SU-DHL-6 (cell line): ENCODE data around the gene ADGRD2.

Experiments
- H2AFZ ChIP-seq: fragments of 200-600 bp; sonication (generic); 2 replicates; pipeline ENCODE4 v1.6.1; 2014; ENCODE audit warnings: low read depth, mild to moderate bottlenecking, moderate library complexity, mixed read lengths, antibody characterized with exemption, low read length; ENCODE audit not compliant: severe bottlenecking
- H3F3A ChIP-seq: fragments of 200-600 bp; shearing (Covaris generic); 2 replicates; pipeline ENCODE4 v1.6.0; 2016; ENCODE audit warnings: antibody characterized with exemption, mild to moderate bottlenecking; ENCODE audit not compliant: insufficient read depth
- H3K27ac ChIP-seq: fragments of 200-600 bp; sonication (generic); 2 replicates; pipeline ENCODE4 v1.5.1; 2016; ENCODE audit warnings: low read depth, mild to moderate bottlenecking, low read length, moderate library complexity, mixed read lengths
- H3K27me3 ChIP-seq: fragments of 200-600 bp; sonication (generic), shearing (Covaris generic); 2 replicates; pipeline ENCODE4 v1.6.0; 2014; ENCODE audit warnings: mild to moderate bottlenecking, low read length
- H3K36me3 ChIP-seq: fragments of 200-600 bp; sonication (generic); 2 replicates; pipeline ENCODE4 v1.6.1; 2014; ENCODE audit warnings: mild to moderate bottlenecking, low read length, mixed read lengths
- H3K4me2 ChIP-seq: fragments of 300-600, 200-600 bp; shearing (Covaris generic), sonication (generic); 2 replicates; pipeline ENCODE4 v1.6.0; 2014; ENCODE audit warnings: low read length, low read depth, mild to moderate bottlenecking; ENCODE audit not compliant: poor library complexity, severe bottlenecking
- H3K4me3 ChIP-seq: fragments of 200-600 bp; sonication (generic); 2 replicates; pipeline ENCODE4 v1.5.1; 2014; ENCODE audit warnings: antibody characterized with exemption, low read length, mild to moderate bottlenecking, mixed read lengths; ENCODE audit not compliant: insufficient read depth, poor library complexity, severe bottlenecking
- H3K79me2 ChIP-seq: fragments of 200-600 bp; sonication (generic); 2 replicates; pipeline ENCODE4 v1.6.1; 2014; ENCODE audit warnings: mild to moderate bottlenecking, low read length, moderate library complexity; ENCODE audit not compliant: insufficient read depth
- H3K9ac ChIP-seq: fragments of 200-600 bp; sonication (generic); 2 replicates; pipeline ENCODE4 v1.7.0; 2014; ENCODE audit warnings: mild to moderate bottlenecking, low read length
- H3K9me2 ChIP-seq: fragments of 200-600 bp; sonication (generic); replicated peaks from 2 replicates; pipeline ENCODE4 v1.6.1; 2014; ENCODE audit warnings: low read length; ENCODE audit not compliant: insufficient read depth
- H3K9me3 ChIP-seq: fragments of 200-600 bp; sonication (generic); 2 replicates; pipeline ENCODE4 v1.6.1; 2014; ENCODE audit warnings: low read length, mixed read lengths; ENCODE audit not compliant: insufficient read depth
- H4K20me1 ChIP-seq: fragments of 200-600 bp; sonication (generic); 2 replicates; pipeline ENCODE4 v1.6.1; 2014; ENCODE audit warnings: low read depth, mild to moderate bottlenecking, antibody characterized with exemption, low read length, moderate library complexity, mixed read lengths
- CTCF ChIP-seq: fragments of 200-600 bp; sonication (generic); IDR thresholded peaks from one replicate; pipeline ENCODE4 v1.5.1; 2017; ENCODE audit warnings: antibody characterized with exemption, mild to moderate bottlenecking, low read length, moderate library complexity; ENCODE audit not compliant: insufficient read depth, poor library complexity, severe bottlenecking
- EZH2phosphoT487 ChIP-seq: fragments of 200-600 bp; sonication (generic), shearing (Covaris generic); conservative IDR thresholded peaks from 2 replicates; pipeline ENCODE4 v1.6.1; 2018; ENCODE audit warnings: mild to moderate bottlenecking, antibody characterized with exemption, low read length, moderate library complexity, mixed read lengths

The ADGRD2 gene

GRCh38 chr9:124481115-124481514 lies 30.9 kb downstream of the ADGRD2 start:
- H3K27ac ChIP-seq: no peak overlapping the region
- H3K9me2 ChIP-seq: no peaks in the 10 kb centered on the region
- no peaks in the 10 kb centered on the region for H3F3A ChIP-seq
- no peak overlapping the region for H3K4me2 ChIP-seq
- H2AFZ ChIP-seq: no peak overlapping the region
- H3K36me3 ChIP-seq: no peaks in the 10 kb centered on the region
- TF ChIP-seq CTCF (no peak), EZH2phosphoT487 (no peak)
- no peaks in the 10 kb centered on the region for H3K79me2 ChIP-seq
- no peaks in the 10 kb centered on the region for H3K9me3 ChIP-seq
- H3K9ac ChIP-seq: no peak overlapping the region
- no peak overlapping the region for H3K4me3 ChIP-seq
- no peaks in the 10 kb centered on the region for H4K20me1 ChIP-seq
- no peaks in the 10 kb centered on the region for H3K27me3 ChIP-seq

- Histone ChIP-seq H3K9ac (no peak overlapping the region), H3K4me3 (no peak overlapping the region), H3K27ac (no peak overlapping the region), H3K4me2 (no peak overlapping the region), H2AFZ (no peak overlapping the region), H3K27me3 (no peaks in the 10 kb centered on the region), H3K36me3 (no peaks in the 10 kb centered on the region), H3F3A (no peaks in the 10 kb centered on the region), H3K79me2 (no peaks in the 10 kb centered on the region), H4K20me1 (no peaks in the 10 kb centered on the region), H3K9me3 (no peaks in the 10 kb centered on the region), H3K9me2 (no peaks in the 10 kb centered on the region)
- TF ChIP-seq CTCF: no peak
- no peak for TF ChIP-seq EZH2phosphoT487
Measured at GRCh38 chr9:124482431-124483031, 32.3 kb downstream of the ADGRD2 start.

GRCh38 chr9:124483481-124483880 lies 33.2 kb downstream of the ADGRD2 start:
- Histone ChIP-seq H3K4me2 (no peak overlapping the region), H3K4me3 (no peak overlapping the region), H3K9me2 (no peaks in the 10 kb centered on the region), H2AFZ (no peak overlapping the region), H3K27ac (no peak overlapping the region), H3K9ac (no peak overlapping the region), H3K9me3 (no peaks in the 10 kb centered on the region), H3K36me3 (no peaks in the 10 kb centered on the region), H4K20me1 (no peaks in the 10 kb centered on the region), H3F3A (no peaks in the 10 kb centered on the region), H3K27me3 (no peaks in the 10 kb centered on the region), H3K79me2 (no peaks in the 10 kb centered on the region)
- TF ChIP-seq CTCF (no peak), EZH2phosphoT487 (no peak)
